T-helper 2 cell (primary cell): ENCODE measurements around the gene CHURC1.

ENCODE experiments used
- DNase-seq, 5 experiments: peaks; one replicate each; pipeline versions ENCODE4 v3.0.0 to v3.0.0-alpha.2; 2012 to 2022

CHURC1 gene

GRCh38 chr14:64939817-64940190 lies 25.5 kb downstream of the CHURC1 start:
- no peak for DNase-seq

GRCh38 chr14:64940336-64940910 lies 26.2 kb downstream of the CHURC1 start:
- no peak for DNase-seq

- no peak for DNase-seq
Measured at GRCh38 chr14:64942531-64943111, 28.4 kb downstream of the CHURC1 start, which contains the start of gene GPX2. Gene GPX2, minus strand, starts transcription at chr14:64942745. Its CDS starts 19 bp downstream, at chr14:64942726.

- DNase-seq, result no peak
Measured at GRCh38 chr14:64943556-64943955, 29.3 kb downstream of the CHURC1 start.

GRCh38 chr14:64944041-64944440 lies 29.8 kb downstream of the CHURC1 start:
- no peak for DNase-seq

GRCh38 chr14:64944861-64945260 lies 30.6 kb downstream of the CHURC1 start:
- DNase-seq, result no peak

- DNase-seq, result no peak
Measured at GRCh38 chr14:64945431-64946178, 31.4 kb downstream of the CHURC1 start.

- DNase-seq, result no peak
Measured at GRCh38 chr14:64946310-64947045, 32.2 kb downstream of the CHURC1 start.

- no peak for DNase-seq
Measured at GRCh38 chr14:64947710-64948611, 33.7 kb downstream of the CHURC1 start.

- DNase-seq, result no peak
Measured at GRCh38 chr14:64948612-64949210, 34.5 kb downstream of the CHURC1 start.

GRCh38 chr14:64950889-64951288 lies 36.6 kb downstream of the CHURC1 start:
- DNase-seq, result no peak

- no peak for DNase-seq
Measured at GRCh38 chr14:64951291-64951690, 37.0 kb downstream of the CHURC1 start.

GRCh38 chr14:64951724-64952123 lies 37.5 kb downstream of the CHURC1 start:
- DNase-seq, result no peak

- peak in 1 of 5 experiments; percentile 16 for DNase-seq
Measured at GRCh38 chr14:64952598-64953309, 38.5 kb downstream of the CHURC1 start.

GRCh38 chr14:64953310-64953654 lies 39.0 kb downstream of the CHURC1 start:
- DNase-seq, result no peak

- no peak for DNase-seq
Measured at GRCh38 chr14:64953661-64954060, 39.4 kb downstream of the CHURC1 start.

- DNase-seq, result no peak
Measured at GRCh38 chr14:64954491-64955240, 40.4 kb downstream of the CHURC1 start.

GRCh38 chr14:64955297-64955696 lies 41.0 kb downstream of the CHURC1 start:
- no peak for DNase-seq

GRCh38 chr14:64956697-64957406 lies 42.6 kb downstream of the CHURC1 start:
- no peak for DNase-seq

GRCh38 chr14:64958201-64958600 lies 43.9 kb downstream of the CHURC1 start:
- no peak for DNase-seq
